SK-N-SH (cell line): ENCODE results near the gene NR2F1-AS1. TPM values are rescaled to one million over a fixed set of nuclear protein-coding genes. Genes with fewer than 3 reads are reported as not detected.

Experiments used
- CTCF ChIA-PET: fragments of 300-600, 350-600 bp; formaldehyde crosslinking; extraction: SDS; loops from one replicate; lab custom pipeline; 2021; lab: Yijun Ruan, JAX
- POLR2A ChIA-PET: fragments of 350-600 bp; sonication (Branson Sonifier 250); formaldehyde crosslinking; extraction: SDS; loops from one replicate; lab custom pipeline; 2020; ENCODE audit warnings: antibody characterized with exemption, inconsistent platforms; lab: Yijun Ruan, JAX
- DNase-seq: peaks from one replicate; pipeline ENCODE4 v3.0.0; 2012
- H2AFZ ChIP-seq: fragments of 200-600 bp; sonication (generic); 2 replicates; pipeline ENCODE4 v1.8.1; 2016; ENCODE audit warnings: antibody characterized with exemption, mild to moderate bottlenecking, low read depth
- H3F3A ChIP-seq: fragments of 200-600 bp; sonication (generic); replicated peaks from 2 replicates; pipeline ENCODE3; 2016; ENCODE audit warnings: antibody characterized with exemption, mild to moderate bottlenecking; ENCODE audit not compliant: insufficient read depth
- H3K27ac ChIP-seq, 2 experiments: fragments of 200-500 bp in 1 of 2; fragments of 200-600 bp in 1 of 2; sonication (Bioruptor generic) in 1 of 2; sonication (generic), shearing (Covaris generic) in 1 of 2; 2 replicates each; pipeline versions ENCODE4 v1.5.1 to v1.6.1; 2014 to 2016; ENCODE audit warnings: low read depth in 2 of 2, inconsistent platforms in 1 of 2, low read length in 1 of 2, mild to moderate bottlenecking in 1 of 2, mixed read lengths in 1 of 2
- H3K27me3 ChIP-seq: fragments of 200-600 bp; sonication (generic), shearing (Covaris generic); 2 replicates; pipeline ENCODE4 v1.6.1; 2016; ENCODE audit warnings: mixed run types; ENCODE audit not compliant: insufficient read depth
- H3K36me3 ChIP-seq, 2 experiments: fragments of 200-500 bp in 1 of 2; fragments of 200-600 bp in 1 of 2; sonication (Bioruptor generic) in 1 of 2; sonication (generic) in 1 of 2; replicated peaks in 1 of 2; 2 replicates each; pipeline versions ENCODE3 to v1.5.1; 2014 to 2016; ENCODE audit warnings: low read length in 1 of 2, mild to moderate bottlenecking in 1 of 2; ENCODE audit not compliant: insufficient read depth in 2 of 2, control insufficient read depth in 1 of 2
- H3K4me1 ChIP-seq, 2 experiments: fragments of 200-500 bp in 1 of 2; fragments of 200-600 bp in 1 of 2; sonication (Bioruptor generic) in 1 of 2; sonication (generic), shearing (Covaris generic) in 1 of 2; 2 replicates each; pipeline versions ENCODE4 v1.5.1 to v1.6.1; 2014 to 2016; ENCODE audit warnings: low read depth in 1 of 2, low read length in 1 of 2, mixed run types in 1 of 2; ENCODE audit not compliant: insufficient read depth in 2 of 2, control insufficient read depth in 1 of 2
- H3K4me2 ChIP-seq: fragments of 200-600 bp; sonication (generic), shearing (Covaris generic); 2 replicates; pipeline ENCODE4 v1.6.1; 2017; ENCODE audit warnings: mixed run types
- H3K4me3 ChIP-seq, 2 experiments: fragments of 200-500 bp in 1 of 2; fragments of 200-600 bp in 1 of 2; sonication (Bioruptor generic) in 1 of 2; sonication (generic), shearing (Covaris generic) in 1 of 2; 2 replicates each; pipeline versions ENCODE4 v1.5.1 to v1.8.1; 2014 to 2016; ENCODE audit warnings: low read depth in 2 of 2, inconsistent platforms in 1 of 2, low read length in 1 of 2, mild to moderate bottlenecking in 1 of 2, mixed read lengths in 1 of 2, moderate library complexity in 1 of 2
- H3K79me2 ChIP-seq: fragments of 200-600 bp; sonication (generic); 2 replicates; pipeline ENCODE4 v1.8.1; 2017; ENCODE audit warnings: mild to moderate bottlenecking; ENCODE audit not compliant: insufficient read depth
- H3K9ac ChIP-seq: fragments of 200-600 bp; sonication (generic); 2 replicates; pipeline ENCODE4 v1.6.1; 2017; ENCODE audit warnings: mixed run types
- H3K9me2 ChIP-seq: fragments of 200-600 bp; sonication (generic); 2 replicates; pipeline ENCODE4 v1.6.1; 2017; ENCODE audit warnings: mixed run types
- H3K9me3 ChIP-seq: fragments of 200-600 bp; sonication (generic); 2 replicates; pipeline ENCODE4 v1.6.1; 2017; ENCODE audit warnings: mixed run types, mild to moderate bottlenecking, moderate library complexity
- H4K20me1 ChIP-seq: fragments of 200-600 bp; sonication (generic); 2 replicates; pipeline ENCODE4 v1.6.1; 2017; ENCODE audit warnings: mild to moderate bottlenecking, mixed run types; ENCODE audit not compliant: insufficient read depth
- ELF1 ChIP-seq: IDR thresholded peaks from 2 replicates; pipeline ENCODE4 v1.4.0; 2012
- EP300 ChIP-seq, 2 experiments: IDR thresholded peaks; 2 replicates each; pipeline versions ENCODE4 v1.4.0 to v1.6.1; 2012; ENCODE audit warnings: borderline replicate concordance in 1 of 2, low read depth in 1 of 2, low read length in 1 of 2
- FOSL2 ChIP-seq: IDR thresholded peaks from 2 replicates; pipeline ENCODE4 v1.4.0; 2012; ENCODE audit warnings: low read depth, mild to moderate bottlenecking, moderate library complexity, borderline replicate concordance
- FOXM1 ChIP-seq: IDR thresholded peaks from 2 replicates; pipeline ENCODE4 v1.4.0; 2012; ENCODE audit warnings: low read depth, mild to moderate bottlenecking
- IRF3 ChIP-seq: fragments of 150-350 bp; IDR thresholded peaks from 2 replicates; pipeline ENCODE4 v1.6.1; 2016; ENCODE audit warnings: mild to moderate bottlenecking, low read depth, low read length
- NFIC ChIP-seq: IDR thresholded peaks from 2 replicates; pipeline ENCODE4 v1.4.0; 2012; ENCODE audit warnings: borderline replicate concordance
- PBX3 ChIP-seq: IDR thresholded peaks from 2 replicates; pipeline ENCODE4; 2012
- RAD21 ChIP-seq: IDR thresholded peaks from 2 replicates; pipeline ENCODE4 v1.6.1; 2012; ENCODE audit warnings: mild to moderate bottlenecking, low read length
- REST ChIP-seq: IDR thresholded peaks from 2 replicates; pipeline ENCODE4 v1.6.1; 2012; ENCODE audit warnings: mild to moderate bottlenecking, low read depth, low read length, moderate library complexity
- TAF1 ChIP-seq: IDR thresholded peaks from 2 replicates; pipeline ENCODE4 v1.6.1; 2012; ENCODE audit warnings: low read depth, mild to moderate bottlenecking, low read length, moderate library complexity, borderline replicate concordance
- TCF12 ChIP-seq: IDR thresholded peaks from 2 replicates; pipeline ENCODE4 v1.4.0; 2012
- ZBTB33 ChIP-seq: IDR thresholded peaks from 2 replicates; pipeline ENCODE4 v1.4.0; 2012; ENCODE audit warnings: low read depth, borderline replicate concordance
- WGBS: methylation state at CpG from one replicate; pipeline ENCODE4 v1.1.6; 2017; ENCODE audit warnings: low lambda C conversion rate; 5-methylcytosine and 5-hydroxymethylcytosine counted together
- polyA plus RNA-seq, 3 experiments: library from polyadenylated mRNA; depleted of rRNA; stranded (reverse); fragments of >200 nt; gene quantifications; 2 replicates each; pipeline ENCODE4 v1.2.3, GENCODE V29; 2012

NR2F1-AS1 gene
- polyA plus RNA-seq, 1 of the 3 experiments (the other 2 are of a cell fraction): 7.4 TPM

GRCh38 chr5:93476251-93476742 lies 104.7 kb downstream of the NR2F1-AS1 start (continued):
- TF ChIP-seq ZBTB33: no peak
- peak; percentile 35; the same call in 1 of the 2 replicates for TF ChIP-seq NFIC
- no peak; the same call in 1 of the 2 replicates for TF ChIP-seq FOXM1
- peak; percentile 32; the same call in 1 of the 2 replicates for TF ChIP-seq RAD21

- no peaks in the 10 kb centered on the region for H3K27me3 ChIP-seq
- peaks cover 0 to 19% of the 10 kb centered on the region in 2 experiments for H3K36me3 ChIP-seq
- no peaks in the 10 kb centered on the region; the same call in 1 of the 2 replicates for H3K9me3 ChIP-seq
- no peak for TF ChIP-seq ELF1
- no peak for DNase-seq
- H2AFZ ChIP-seq: no peak overlapping the region
- no peak overlapping the region for H3K4me3 ChIP-seq
- H3K27ac ChIP-seq: no peak overlapping the region
- no peaks in the 10 kb centered on the region for H3K79me2 ChIP-seq
- no peak overlapping the region for H3K4me2 ChIP-seq
- no peaks in the 10 kb centered on the region for H3F3A ChIP-seq
- H3K9me2 ChIP-seq: no peaks in the 10 kb centered on the region
- WGBS: 100% methylated on average over 1 of the region's 1 CpG
- ChIA-PET POLR2A (no interaction called here), CTCF (no interaction called here)
- no peak overlapping the region for H3K9ac ChIP-seq
- no peaks in the 10 kb centered on the region for H4K20me1 ChIP-seq
- H3K4me1 ChIP-seq: no peaks in the 10 kb centered on the region
Measured at GRCh38 chr5:93462916-93463315, 118.1 kb downstream of the NR2F1-AS1 start.

GRCh38 chr5:93461756-93462155 lies 119.3 kb downstream of the NR2F1-AS1 start:
- H3K9me2 ChIP-seq: no peaks in the 10 kb centered on the region
- H3K27ac ChIP-seq: no peak overlapping the region
- no peaks in the 10 kb centered on the region for H3F3A ChIP-seq
- TF ChIP-seq EP300 (IDR thresholded peaks at IDR 0.05; ENCODE audit: borderline replicate concordance in 1 of 2, low read depth in 1 of 2, low read length in 1 of 2) (peak in 1 of 2 experiments; percentile 16; a peak in 1 of 4 replicates), PBX3 (peak; percentile 36; the same call in 1 of the 2 replicates), REST (no peak), TCF12 (0 out of 2 replicates have a peak, but pooled peaks have one; percentile 8), IRF3 (no peak), TAF1 (no peak), FOSL2 (peak; percentile 6; the same call in 1 of the 2 replicates)
- TF ChIP-seq, all 33 proteins: peak for 4
- DNase-seq: no peak
- H4K20me1 ChIP-seq: no peaks in the 10 kb centered on the region
- H3K4me1 ChIP-seq: no peaks in the 10 kb centered on the region
- no peak overlapping the region for H3K4me2 ChIP-seq
- H3K27me3 ChIP-seq: no peaks in the 10 kb centered on the region
- H3K36me3 ChIP-seq: peaks cover 0 to 23% of the 10 kb centered on the region in 2 experiments
- H3K4me3 ChIP-seq: no peak overlapping the region
- ChIA-PET POLR2A (no interaction called here), CTCF (no interaction called here)
- 92% methylated on average over 1 of the region's 1 CpG for WGBS
- no peak overlapping the region for H3K9ac ChIP-seq
- no peaks in the 10 kb centered on the region; the same call in 1 of the 2 replicates for H3K9me3 ChIP-seq
- H3K79me2 ChIP-seq: no peaks in the 10 kb centered on the region
- no peak overlapping the region for H2AFZ ChIP-seq
